Fibroblast of mammary gland (primary cell): ENCODE results near the gene FUT6.

Source experiments
- DNase-seq: peaks from one replicate; pipeline ENCODE4 v3.0.0-alpha.2; 2010; ENCODE audit warnings: low read depth
- H3K4me3 ChIP-seq: 2 replicates; pipeline ENCODE4 v1.5.1; 2011; ENCODE audit warnings: low read depth, mild to moderate bottlenecking, low read length, moderate library complexity; ENCODE audit not compliant: control insufficient read depth
- TF ChIP-seq, protein P1 (sequence below): conservative IDR thresholded peaks from 2 replicates; pipeline ENCODE4 v1.5.1; 2011; ENCODE audit warnings: low read depth, low read length, inconsistent platforms; ENCODE audit not compliant: control insufficient read depth, insufficient read depth

Gene FUT6

DNA sequence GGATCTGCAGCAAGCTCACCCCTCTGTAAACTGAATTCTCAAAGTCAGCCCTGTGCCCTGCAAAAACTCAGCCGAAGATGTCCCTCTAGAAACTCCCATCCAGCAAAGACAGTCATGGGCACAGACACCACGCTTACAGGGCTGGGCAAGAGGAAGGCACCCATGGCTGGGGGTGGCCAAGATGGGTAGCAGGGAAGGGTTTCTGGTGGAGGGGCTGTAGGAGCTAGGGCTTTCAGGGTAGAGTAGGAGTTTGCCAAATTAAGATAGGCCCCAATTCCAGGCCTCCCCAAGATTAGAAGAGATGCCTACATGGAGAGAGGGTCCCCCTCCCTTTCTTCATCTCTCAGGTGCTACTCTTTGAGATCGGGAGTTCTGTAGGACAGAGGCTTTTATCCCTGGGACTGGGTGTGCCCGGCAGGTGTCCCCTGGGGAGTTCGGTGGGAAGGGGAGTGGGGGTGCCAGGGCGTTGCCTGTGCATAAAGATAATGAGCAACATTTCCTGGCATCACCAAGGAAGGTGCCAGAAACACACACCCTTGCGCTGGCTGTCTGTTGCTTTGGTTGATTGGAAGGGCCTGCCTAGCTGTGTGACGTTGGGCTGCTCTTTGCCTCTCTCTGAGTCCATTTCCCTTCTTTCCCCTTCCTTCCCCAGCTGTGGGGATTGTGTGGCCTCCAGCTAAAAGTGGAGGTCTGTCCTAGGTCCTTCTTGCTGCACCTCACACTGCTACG lies 25.2 kb downstream of the FUT6 start:
- no peak for DNase-seq
- TF ChIP-seq, protein P1, sequence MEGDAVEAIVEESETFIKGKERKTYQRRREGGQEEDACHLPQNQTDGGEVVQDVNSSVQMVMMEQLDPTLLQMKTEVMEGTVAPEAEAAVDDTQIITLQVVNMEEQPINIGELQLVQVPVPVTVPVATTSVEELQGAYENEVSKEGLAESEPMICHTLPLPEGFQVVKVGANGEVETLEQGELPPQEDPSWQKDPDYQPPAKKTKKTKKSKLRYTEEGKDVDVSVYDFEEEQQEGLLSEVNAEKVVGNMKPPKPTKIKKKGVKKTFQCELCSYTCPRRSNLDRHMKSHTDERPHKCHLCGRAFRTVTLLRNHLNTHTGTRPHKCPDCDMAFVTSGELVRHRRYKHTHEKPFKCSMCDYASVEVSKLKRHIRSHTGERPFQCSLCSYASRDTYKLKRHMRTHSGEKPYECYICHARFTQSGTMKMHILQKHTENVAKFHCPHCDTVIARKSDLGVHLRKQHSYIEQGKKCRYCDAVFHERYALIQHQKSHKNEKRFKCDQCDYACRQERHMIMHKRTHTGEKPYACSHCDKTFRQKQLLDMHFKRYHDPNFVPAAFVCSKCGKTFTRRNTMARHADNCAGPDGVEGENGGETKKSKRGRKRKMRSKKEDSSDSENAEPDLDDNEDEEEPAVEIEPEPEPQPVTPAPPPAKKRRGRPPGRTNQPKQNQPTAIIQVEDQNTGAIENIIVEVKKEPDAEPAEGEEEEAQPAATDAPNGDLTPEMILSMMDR, result no peak
- no peak overlapping the region for H3K4me3 ChIP-seq

DNA sequence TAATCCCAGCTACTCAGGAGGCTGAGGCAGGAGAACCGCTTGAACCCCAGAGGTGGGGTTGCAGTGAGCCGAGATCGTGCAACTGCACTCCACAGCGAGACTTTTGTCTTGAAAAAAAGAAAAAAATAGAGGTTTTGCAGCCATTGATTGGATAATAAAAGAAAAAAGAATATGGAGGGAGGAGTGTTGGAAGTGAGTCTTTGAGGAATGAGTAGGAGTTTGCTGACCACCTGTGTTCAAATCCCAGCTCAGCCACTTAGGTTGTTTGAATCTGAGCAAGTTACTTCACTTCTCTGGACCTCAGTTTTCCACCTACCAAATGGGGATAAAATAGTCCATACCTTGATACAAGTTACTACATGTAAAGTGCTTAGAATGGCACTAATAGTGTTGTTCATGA lies 28.4 kb downstream of the FUT6 start:
- no peak for DNase-seq
- no peak overlapping the region for H3K4me3 ChIP-seq
- TF ChIP-seq, protein P1, result no peak

DNA sequence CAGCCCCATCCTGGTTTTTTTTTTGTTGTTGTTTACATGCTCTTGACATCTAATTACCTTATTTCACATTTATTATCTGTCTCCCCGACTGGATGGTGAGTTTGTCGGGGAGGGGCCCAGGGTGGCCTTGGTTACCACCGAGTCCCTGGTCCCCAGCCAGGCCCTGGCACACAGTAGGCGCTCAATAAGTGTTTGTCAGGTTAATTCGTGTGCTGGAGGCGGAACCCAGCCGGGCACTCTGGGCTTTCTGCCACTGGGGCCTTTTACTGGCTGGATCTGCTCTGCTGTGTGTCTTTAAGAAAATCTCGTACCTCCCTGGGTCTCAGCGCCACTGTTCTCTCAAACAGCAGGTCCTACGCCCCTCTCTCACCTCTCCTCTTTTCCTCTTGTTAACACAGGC lies 30.0 kb downstream of the FUT6 start:
- no peak overlapping the region for H3K4me3 ChIP-seq
- no peak for DNase-seq
- TF ChIP-seq, protein P1, result no peak

DNA sequence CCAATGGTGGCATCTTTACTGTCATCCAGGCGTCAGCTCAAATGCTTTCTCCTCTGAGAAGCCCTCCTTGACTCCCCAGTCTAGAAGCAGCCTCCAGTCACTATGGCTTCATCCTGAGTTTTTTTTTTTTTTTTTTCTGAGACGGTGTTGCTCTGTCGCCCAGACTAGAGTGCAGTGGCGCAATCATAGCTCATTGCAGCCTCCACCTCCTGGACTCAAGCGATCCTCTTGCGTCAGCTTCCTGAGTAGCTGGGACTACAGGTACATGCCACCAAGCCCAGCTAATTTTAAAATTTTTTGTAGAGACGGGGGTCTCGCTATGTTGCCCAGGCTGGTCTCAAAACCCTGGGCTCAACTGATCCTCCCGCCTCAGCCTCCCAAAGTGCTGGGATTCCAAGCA lies 30.4 kb downstream of the FUT6 start:
- DNase-seq, result no peak
- H3K4me3 ChIP-seq, result no peak overlapping the region
- TF ChIP-seq, protein P1, result no peak

DNA sequence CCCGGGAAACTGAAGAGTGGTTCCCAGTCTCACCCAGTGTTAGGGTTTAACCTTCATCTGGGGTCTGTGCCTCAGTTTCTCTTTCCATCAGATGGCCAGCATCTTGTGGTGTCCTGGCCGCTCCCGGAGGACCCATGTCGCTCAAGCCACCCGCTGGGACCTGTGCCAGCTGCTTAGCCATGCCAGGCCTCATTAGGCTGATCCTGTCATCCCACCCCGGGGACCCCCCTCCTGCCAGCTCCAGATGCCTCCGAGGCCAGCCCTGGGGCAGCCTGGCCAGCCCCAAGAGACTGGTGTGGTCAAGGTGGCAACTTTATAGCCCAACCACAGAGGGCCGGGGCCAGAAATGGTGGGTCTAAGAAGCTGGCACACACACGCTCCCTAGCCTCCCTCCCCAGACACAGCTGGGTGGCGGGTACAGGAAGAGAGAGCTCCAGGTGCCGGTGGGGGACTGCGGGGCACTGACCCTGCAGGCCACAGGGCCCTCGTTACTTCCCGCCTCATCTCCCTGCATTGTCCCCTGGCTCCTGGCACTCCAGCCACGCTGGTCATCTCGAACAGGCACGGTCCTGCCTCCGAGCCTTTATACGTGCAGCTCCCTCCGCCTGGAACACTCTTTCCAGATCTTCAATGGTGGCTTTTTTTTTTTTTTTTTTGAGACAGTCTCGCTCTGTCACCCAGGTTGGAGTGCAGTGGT lies 31.2 kb downstream of the FUT6 start:
- no peak for DNase-seq
- no peak overlapping the region for H3K4me3 ChIP-seq
- TF ChIP-seq, protein P1, result no peak

DNA sequence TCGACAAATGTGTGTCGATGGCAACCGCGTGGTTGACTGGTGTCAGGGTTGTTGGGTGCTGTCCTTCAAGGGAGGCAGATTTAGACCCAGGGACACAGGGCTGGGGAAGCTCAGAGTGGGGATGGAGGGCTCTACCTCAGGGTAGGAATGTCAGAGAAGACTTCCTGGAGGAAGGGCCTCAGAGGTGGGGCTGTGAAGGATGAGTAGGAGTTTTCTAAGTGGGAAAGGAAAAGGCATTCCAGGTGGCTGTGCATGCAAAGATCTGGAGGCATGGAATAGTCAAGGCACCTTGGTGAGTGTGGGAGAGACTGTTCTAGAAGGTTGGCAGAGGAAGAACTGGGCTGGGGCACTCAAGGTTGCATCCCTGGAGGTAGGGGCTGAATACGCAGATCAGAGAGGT lies 32.6 kb downstream of the FUT6 start:
- H3K4me3 ChIP-seq, result no peak overlapping the region
- TF ChIP-seq, protein P1, result no peak
- DNase-seq, result no peak

DNA sequence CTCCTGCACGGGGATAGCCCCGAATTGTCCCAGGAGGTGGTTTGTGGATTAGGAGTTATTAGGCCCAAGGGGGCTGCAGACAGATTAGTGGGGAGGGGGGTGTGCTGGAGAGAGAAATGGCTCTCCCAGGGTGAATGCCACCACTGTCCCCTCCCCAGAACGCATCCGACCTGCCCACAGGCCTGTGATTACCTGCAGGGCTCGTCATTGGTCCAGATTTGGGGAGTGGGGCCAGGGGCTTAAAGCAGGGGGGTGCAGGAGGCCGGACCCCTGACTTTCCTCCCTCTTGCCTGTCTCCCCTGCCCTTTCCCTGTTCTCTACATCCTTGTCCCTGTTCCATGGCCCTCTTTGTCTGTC lies 33.4 kb downstream of the FUT6 start:
- H3K4me3 ChIP-seq, result no peak overlapping the region
- TF ChIP-seq, protein P1, result no peak
- no peak for DNase-seq
